Measurements from ENCODE around the gene KCTD16. TPM values are rescaled to one million over a fixed set of nuclear protein-coding genes. Genes with fewer than 3 reads are reported as not detected.

Gene KCTD16
- total RNA-seq, 1 experiment from 2014 or later, result 0.29 TPM

- Histone ChIP-seq H3K4me1 (peaks cover 8% of the 10 kb centered on the region; the same call in 1 of the 2 replicates), H3K27me3 (replicated peaks; ENCODE audit: control insufficient read depth, insufficient read depth, low read length) (no peaks in the 10 kb centered on the region), H3K4me3 (ENCODE audit: low read depth, low read length) (no peak overlapping the region), H3K36me3 (ENCODE audit: control insufficient read depth, insufficient read depth, low read length) (no peaks in the 10 kb centered on the region), H3K9me3 (no peaks in the 10 kb centered on the region)
- no peak for DNase-seq
- Mint-ChIP-seq H3K4me3 (ENCODE audit: unreplicated experiment) (no peak overlapping the region), H3K4me1 (ENCODE audit: low read depth, unreplicated experiment) (peaks cover 21% of the 10 kb centered on the region), H3K9me3 (ENCODE audit: unreplicated experiment) (peaks cover 16% of the 10 kb centered on the region), H3K27ac (ENCODE audit: unreplicated experiment) (no peak overlapping the region), H3K36me3 (ENCODE audit: insufficient read depth, unreplicated experiment) (no peaks in the 10 kb centered on the region), H3K27me3 (ENCODE audit: insufficient read depth, unreplicated experiment) (no peaks in the 10 kb centered on the region)
- ChIA-PET CTCF (no interaction called here), POLR2A (no interaction called here)
- intact Hi-C loops (cut with micrococcal nuclease; ENCODE audit: unreplicated experiment), result no loop called here
- no TSS peak for BruUV-seq (replicated peaks)
- no peak for TF ChIP-seq CTCF (IDR thresholded peaks at IDR 0.05; ENCODE audit: insufficient read depth in 1 of 2, low read depth in 1 of 2, low read length in 1 of 2, severe bottlenecking in 1 of 2, unreplicated experiment in 1 of 2)
Measured at GRCh38 chr5:144457160-144457559, 286.5 kb downstream of the KCTD16 start.

GRCh38 chr5:144458216-144458615 lies 287.5 kb downstream of the KCTD16 start:
- TF ChIP-seq CTCF (IDR thresholded peaks at IDR 0.05; ENCODE audit: insufficient read depth in 1 of 2, low read depth in 1 of 2, low read length in 1 of 2, severe bottlenecking in 1 of 2, unreplicated experiment in 1 of 2), result no peak
- Mint-ChIP-seq H3K4me3 (ENCODE audit: unreplicated experiment) (no peak overlapping the region), H3K27ac (ENCODE audit: unreplicated experiment) (no peak overlapping the region), H3K27me3 (ENCODE audit: insufficient read depth, unreplicated experiment) (no peaks in the 10 kb centered on the region), H3K9me3 (ENCODE audit: unreplicated experiment) (peaks cover 7% of the 10 kb centered on the region), H3K36me3 (ENCODE audit: insufficient read depth, unreplicated experiment) (no peaks in the 10 kb centered on the region), H3K4me1 (ENCODE audit: low read depth, unreplicated experiment) (peaks cover 13% of the 10 kb centered on the region)
- Histone ChIP-seq H3K27me3 (replicated peaks; ENCODE audit: control insufficient read depth, insufficient read depth, low read length) (no peaks in the 10 kb centered on the region), H3K9me3 (no peaks in the 10 kb centered on the region), H3K4me3 (ENCODE audit: low read depth, low read length) (no peak overlapping the region), H3K36me3 (ENCODE audit: control insufficient read depth, insufficient read depth, low read length) (no peaks in the 10 kb centered on the region), H3K4me1 (peaks cover 8% of the 10 kb centered on the region; the same call in 1 of the 2 replicates)
- ChIA-PET CTCF (no interaction called here), POLR2A (no interaction called here)
- intact Hi-C loops (cut with micrococcal nuclease; ENCODE audit: unreplicated experiment), result no loop called here
- no TSS peak for BruUV-seq (replicated peaks)
- DNase-seq, result no peak

- Histone ChIP-seq H3K36me3 (ENCODE audit: control insufficient read depth, insufficient read depth, low read length) (no peaks in the 10 kb centered on the region), H3K9me3 (no peaks in the 10 kb centered on the region), H3K4me1 (no peaks in the 10 kb centered on the region), H3K27me3 (replicated peaks; ENCODE audit: control insufficient read depth, insufficient read depth, low read length) (no peaks in the 10 kb centered on the region), H3K4me3 (ENCODE audit: low read depth, low read length) (no peak overlapping the region)
- CTCF ChIA-PET, result no interaction called here
- H3K4me3 Mint-ChIP-seq (ENCODE audit: unreplicated experiment), result no peak overlapping the region
- intact Hi-C loops (cut with micrococcal nuclease; ENCODE audit: unreplicated experiment), result loop anchor here (10.0 kb wide), 2 partner anchors 176 to 774 kb away; no protein-coding TSS in a partner anchor
- H3K27me3 Mint-ChIP-seq (ENCODE audit: insufficient read depth, unreplicated experiment), result no peaks in the 10 kb centered on the region
- BruUV-seq (replicated peaks), result no TSS peak
- TF ChIP-seq CTCF (IDR thresholded peaks at IDR 0.05; ENCODE audit: insufficient read depth in 1 of 2, low read depth in 1 of 2, low read length in 1 of 2, severe bottlenecking in 1 of 2, unreplicated experiment in 1 of 2), result no peak
- H3K4me1 Mint-ChIP-seq (ENCODE audit: low read depth, unreplicated experiment), result peaks cover 6% of the 10 kb centered on the region
- POLR2A ChIA-PET, result no interaction called here
- H3K9me3 Mint-ChIP-seq (ENCODE audit: unreplicated experiment), result peaks cover 7% of the 10 kb centered on the region
- DNase-seq, result no peak
- H3K36me3 Mint-ChIP-seq (ENCODE audit: insufficient read depth, unreplicated experiment), result no peaks in the 10 kb centered on the region
- H3K27ac Mint-ChIP-seq (ENCODE audit: unreplicated experiment), result no peak overlapping the region
Measured at GRCh38 chr5:144460600-144460999, 289.9 kb downstream of the KCTD16 start.
